KMS-11 (cell line): Measurements from ENCODE around the gene TARBP1.
"Not testable (repeated sequence)": the region's sequence is repeated elsewhere in the genome, so short reads cannot be mapped to it uniquely, and the experiment has no call there.

Experiments used
- H2AFZ ChIP-seq: fragments of 200-600 bp; sonication (generic); 2 replicates; pipeline ENCODE4 v1.6.1; 2016; ENCODE audit warnings: antibody characterized with exemption, mixed run types, low read depth
- H3K27ac ChIP-seq: fragments of 200-600 bp; sonication (generic); 2 replicates; pipeline ENCODE4 v1.6.1; 2016; ENCODE audit warnings: mild to moderate bottlenecking, mixed run types
- H3K27me3 ChIP-seq: fragments of 200-600 bp; sonication (generic); 2 replicates; pipeline ENCODE4 v1.6.1; 2017; ENCODE audit warnings: mild to moderate bottlenecking, low read depth, mixed run types, moderate library complexity; ENCODE audit not compliant: insufficient read depth
- H3K36me3 ChIP-seq: fragments of 200-600 bp; sonication (generic); 2 replicates; pipeline ENCODE4 v1.6.1; 2017; ENCODE audit warnings: mild to moderate bottlenecking, mixed run types; ENCODE audit not compliant: insufficient read depth
- H3K4me1 ChIP-seq: fragments of 200-600 bp; sonication (generic); 2 replicates; pipeline ENCODE4 v1.6.1; 2016; ENCODE audit warnings: mild to moderate bottlenecking, low read depth, mixed run types; ENCODE audit not compliant: poor library complexity, severe bottlenecking
- H3K4me2 ChIP-seq: fragments of 200-600 bp; sonication (generic); 2 replicates; pipeline ENCODE4 v1.7.0; 2016; ENCODE audit warnings: mild to moderate bottlenecking, mixed run types
- H3K4me3 ChIP-seq: fragments of 200-600 bp; sonication (generic); IDR thresholded peaks from 2 replicates; pipeline ENCODE4 v1.6.1; 2017; ENCODE audit warnings: low read depth, low read length, mixed read lengths; ENCODE audit not compliant: insufficient read depth
- H3K79me2 ChIP-seq: fragments of 200-600 bp; sonication (generic); 2 replicates; pipeline ENCODE4 v1.6.1; 2016; ENCODE audit warnings: low read depth, mixed run types; ENCODE audit not compliant: insufficient read depth
- H3K9ac ChIP-seq: fragments of 200-600 bp; sonication (generic); 2 replicates; pipeline ENCODE4 v1.6.1; 2016; ENCODE audit warnings: mild to moderate bottlenecking, mixed run types
- H4K20me1 ChIP-seq: fragments of 200-600 bp; sonication (generic); 2 replicates; pipeline ENCODE4 v1.6.1; 2016; ENCODE audit warnings: mild to moderate bottlenecking, mixed run types; ENCODE audit not compliant: insufficient read depth
- CTCF ChIP-seq: fragments of 200-600 bp; sonication (generic); conservative IDR thresholded peaks from 2 replicates; pipeline ENCODE4 v1.6.1; 2017; ENCODE audit warnings: low read depth, mild to moderate bottlenecking, antibody characterized with exemption, low read length, moderate library complexity, mixed read lengths

The TARBP1 gene

GRCh38 chr1:234507089-234507488, 28.1 kb upstream of the TARBP1 start:
- Histone ChIP-seq H3K4me1 (peaks cover 48% of the 10 kb centered on the region), H3K27ac (no peak overlapping the region), H3K9ac (no peak overlapping the region), H3K4me3 (no peak overlapping the region), H3K27me3 (no peaks in the 10 kb centered on the region), H4K20me1 (no peaks in the 10 kb centered on the region), H3K36me3 (no peaks in the 10 kb centered on the region), H2AFZ (no peak overlapping the region), H3K4me2 (no peak overlapping the region), H3K79me2 (no peaks in the 10 kb centered on the region)
- TF ChIP-seq CTCF: no peak

GRCh38 chr1:234505769-234506102, 26.8 kb upstream of the TARBP1 start:
- Histone ChIP-seq H3K9ac (peak overlapping the region; percentile 20; the same call in 1 of the 2 replicates), H3K27me3 (no peaks in the 10 kb centered on the region), H3K4me2 (peak overlapping the region; percentile 63), H3K27ac (peak overlapping the region; percentile 74), H3K36me3 (no peaks in the 10 kb centered on the region), H4K20me1 (no peaks in the 10 kb centered on the region), H3K4me3 (peak overlapping the region; percentile 52), H3K79me2 (no peaks in the 10 kb centered on the region), H3K4me1 (peaks cover 53% of the 10 kb centered on the region), H2AFZ (peak overlapping the region; percentile 70)
- no peak for TF ChIP-seq CTCF

- H3K4me2 ChIP-seq: peak overlapping the region; percentile 63
- peak overlapping the region; percentile 52 for H3K4me3 ChIP-seq
- peak overlapping the region; percentile 20; the same call in 1 of the 2 replicates for H3K9ac ChIP-seq
- no peak for TF ChIP-seq CTCF
- no peaks in the 10 kb centered on the region for H3K79me2 ChIP-seq
- peaks cover 58% of the 10 kb centered on the region for H3K4me1 ChIP-seq
- peak overlapping the region; percentile 70 for H2AFZ ChIP-seq
- H4K20me1 ChIP-seq: no peaks in the 10 kb centered on the region
- no peaks in the 10 kb centered on the region for H3K36me3 ChIP-seq
- H3K27ac ChIP-seq: peak overlapping the region; percentile 74
- no peaks in the 10 kb centered on the region for H3K27me3 ChIP-seq
Observed at GRCh38 chr1:234504969-234505768, 26.2 kb upstream of the TARBP1 start.

GRCh38 chr1:234504251-234504650, 25.3 kb upstream of the TARBP1 start:
- not testable (repeated sequence) for H3K9ac ChIP-seq, H3K4me3 ChIP-seq, H3K36me3 ChIP-seq, H3K79me2 ChIP-seq, H4K20me1 ChIP-seq, H3K27me3 ChIP-seq
- Histone ChIP-seq H2AFZ (peak overlapping the region; percentile 70; the same call in 1 of the 2 replicates), H3K4me2 (peak overlapping the region; percentile 63), H3K27ac (peak overlapping the region; percentile 74), H3K4me1 (peaks cover 60% of the 10 kb centered on the region)
